GM12873 (cell line): Measurements from ENCODE around the gene UBL7.

Experiments
- CTCF ChIP-seq: IDR thresholded peaks from 2 replicates; pipeline ENCODE4 v1.5.1; 2012; ENCODE audit warnings: low read depth, mild to moderate bottlenecking, moderate library complexity, low read length, control low read depth; ENCODE audit not compliant: insufficient read depth; ENCODE audit errors: missing control alignments

Gene UBL7

GRCh38 chr15:74433592-74434262, 27.2 kb downstream of the UBL7 start, which contains the start of gene SEMA7A:
Gene SEMA7A, minus strand, starts transcription at chr15:74433958. Its CDS starts 40 bp downstream, at chr15:74433918.
- TF ChIP-seq CTCF: no peak

GRCh38 chr15:74432968-74433591, 27.9 kb downstream of the UBL7 start:
- no peak for TF ChIP-seq CTCF

- no peak for TF ChIP-seq CTCF
Observed at GRCh38 chr15:74432271-74432967, 28.5 kb downstream of the UBL7 start.

GRCh38 chr15:74431645-74432044, 29.3 kb downstream of the UBL7 start:
- no peak for TF ChIP-seq CTCF

- TF ChIP-seq CTCF: no peak
Observed at GRCh38 chr15:74431116-74431515, 29.8 kb downstream of the UBL7 start.

- TF ChIP-seq CTCF: no peak
Observed at GRCh38 chr15:74430510-74430951, 30.4 kb downstream of the UBL7 start.

- TF ChIP-seq CTCF: no peak
Observed at GRCh38 chr15:74429781-74430400, 31.1 kb downstream of the UBL7 start.
